Colonic mucosa (tissue), 4 donors: Measurements from ENCODE around the gene EEF2K. TPM values are rescaled to one million over a fixed set of nuclear protein-coding genes. Genes with fewer than 3 reads are reported as not detected.

Experiments used
- DNase-seq: peaks from one replicate; pipeline ENCODE4 v3.0.0-alpha.2; 2020
- H3K27ac ChIP-seq: fragments of 200-600 bp; one replicate; pipeline ENCODE4 v1.8.0; 2021
- H3K27me3 ChIP-seq: fragments of 200-600 bp; one replicate; pipeline ENCODE4 v1.8.0; 2021
- H3K36me3 ChIP-seq: fragments of 200-600 bp; one replicate; pipeline ENCODE4 v1.8.0; 2021
- H3K4me1 ChIP-seq: fragments of 200-600 bp; one replicate; pipeline ENCODE4 v1.8.0; 2021; ENCODE audit warnings: mild to moderate bottlenecking
- H3K4me3 ChIP-seq: fragments of 200-600 bp; one replicate; pipeline ENCODE4 v1.8.0; 2021
- H3K9ac ChIP-seq, 2 donors: one replicate each; pipeline ENCODE4 v1.7.0; 2013; ENCODE audit warnings: control low read depth in 2 of 2, low read depth in 2 of 2, low read length in 2 of 2
- H3K9me3 ChIP-seq: fragments of 200-600 bp; one replicate; pipeline ENCODE4 v1.8.0; 2021
- CTCF ChIP-seq: fragments of 200-600 bp; IDR thresholded peaks from one replicate; pipeline ENCODE4 v1.8.0; 2022; ENCODE audit warnings: antibody characterized with exemption, mild to moderate bottlenecking
- intact Hi-C: fragments of 100-400 bp; cut with DNase I; formaldehyde crosslinking; loops from one replicate; pipeline ENCODE4 v1.14.1; 2022
- total RNA-seq, 2 donors: library from RNA; stranded (reverse); fragmentation: NEBNext Ultra II Directional in 1 of 2; extraction: Animal tissue kit (Norgen Biotek cat#: 25700) in 1 of 2; gene quantifications; one replicate each; pipeline ENCODE4 v1.2.1, GENCODE V29; 2021
- donor health status: healthy.
- donor health status: DM: no; HTN: no; CAD: no.
- donor health status: DM: no; HTN: no; CAD: no.

Gene EEF2K
- total RNA-seq, 2 donors from 2014 or later = 25.8 to 53.4 TPM

- no peak for TF ChIP-seq CTCF
- intact Hi-C loops = no loop called here
- DNase-seq = no peak
- no peak overlapping the region for H3K9ac ChIP-seq
- no peaks in the 10 kb centered on the region for H3K36me3 ChIP-seq
- no peaks in the 10 kb centered on the region for H3K9me3 ChIP-seq
- H3K4me1 ChIP-seq = no peaks in the 10 kb centered on the region
- no peak overlapping the region for H3K27ac ChIP-seq
- no peak overlapping the region for H3K4me3 ChIP-seq
- H3K27me3 ChIP-seq = no peaks in the 10 kb centered on the region
Observed at GRCh38 chr16:22336581-22336980, 130.5 kb downstream of the EEF2K start.

GRCh38 chr16:22337045-22337444 lies 131.0 kb downstream of the EEF2K start:
- Histone ChIP-seq H3K36me3 (no peaks in the 10 kb centered on the region), H3K9ac (no peak overlapping the region), H3K9me3 (no peaks in the 10 kb centered on the region), H3K4me1 (no peaks in the 10 kb centered on the region), H3K4me3 (no peak overlapping the region), H3K27ac (no peak overlapping the region), H3K27me3 (no peaks in the 10 kb centered on the region)
- no peak for DNase-seq
- TF ChIP-seq CTCF = no peak
- intact Hi-C loops = no loop called here

- TF ChIP-seq CTCF = no peak
- no peaks in the 10 kb centered on the region for H3K4me1 ChIP-seq
- intact Hi-C loops = no loop called here
- H3K9ac ChIP-seq = no peak overlapping the region
- no peak for DNase-seq
- no peaks in the 10 kb centered on the region for H3K27me3 ChIP-seq
- H3K36me3 ChIP-seq = no peaks in the 10 kb centered on the region
- H3K9me3 ChIP-seq = no peaks in the 10 kb centered on the region
- H3K4me3 ChIP-seq = no peak overlapping the region
- no peak overlapping the region for H3K27ac ChIP-seq
Observed at GRCh38 chr16:22337849-22338635, 132.0 kb downstream of the EEF2K start.

Other genes starting within 250 kb of the EEF2K start
- not detected for gene PDZD9, start 205.2 kb upstream of the EEF2K start, total RNA-seq
- 1 to 10 TPM; 6.4 to 9.2 TPM for gene MOSMO, start 198.2 kb upstream of the EEF2K start, total RNA-seq
- not detected for gene VWA3A, start 113.7 kb upstream of the EEF2K start, total RNA-seq
- gene SDR42E2, start 43.8 kb upstream of the EEF2K start, total RNA-seq = not detected
- 10 to 100 TPM; 34.4 to 43.4 TPM for gene POLR3E, start 91.1 kb downstream of the EEF2K start, total RNA-seq
- gene CDR2, start 168.3 kb downstream of the EEF2K start, total RNA-seq = 10 to 100 TPM; 24.0 to 31.5 TPM